Measurements from ENCODE around the gene FLNA. TPM values are rescaled to one million over a fixed set of nuclear protein-coding genes. Genes with fewer than 3 reads are reported as not detected.

Gene FLNA
- total and polyA plus RNA-seq, 2 donors (not counting 3 experiments of a cell fraction or from before 2014, with no cell fraction given), result 658 to 1,474 TPM

GRCh38 chrX:154323537-154323936 is 50.9 kb downstream of the FLNA start:
- H3K4me1 ChIP-seq (ENCODE audit: control insufficient read depth, extremely low read depth, insufficient read depth, low read length), result peaks cover 18% of the 10 kb centered on the region
- CTCF ChIA-PET, result interaction anchor here (1.4 kb wide), 1 partner anchor 13 kb away, joined by 3 read pairs; no protein-coding TSS in a partner anchor
- intact Hi-C loops (cut with micrococcal nuclease), result no loop called here
- H3K9me1 ChIP-seq (replicated peaks; ENCODE audit: control insufficient read depth, extremely low read depth, insufficient read depth, low read length), result no peaks in the 10 kb centered on the region
- no TSS peak for BruUV-seq (replicated peaks)
- no peaks in the 10 kb centered on the region for H3K27me3 ChIP-seq (ENCODE audit: control insufficient read depth in 2 of 2, insufficient read depth in 2 of 2, low read length in 2 of 2)
- H3K79me2 ChIP-seq (ENCODE audit: control insufficient read depth, insufficient read depth, low read length), result no peaks in the 10 kb centered on the region
- no peak overlapping the region for H3K27ac ChIP-seq (ENCODE audit: insufficient read depth, low read depth, low read length)
- H3K4me3 ChIP-seq (replicated peaks in 1 of 3; ENCODE audit: insufficient read depth in 1 of 3, low read depth in 1 of 3, low read length in 3 of 3), result no peak overlapping the region
- H2AFZ ChIP-seq (ENCODE audit: low read depth, low read length), result no peak overlapping the region
- FAIRE-seq (no peak), DNase-seq (ENCODE audit: low read depth, low spot score) (no peak)
- TF ChIP-seq EZH2 (IDR thresholded peaks at IDR 0.05; ENCODE audit: borderline replicate concordance, low read depth, low read length, severe bottlenecking), result no peak
- no peak for TF ChIP-seq MYC (IDR thresholded peaks at IDR 0.05; ENCODE audit: low read depth, low read length)
- no peak for TF ChIP-seq FOS (IDR thresholded peaks at IDR 0.05; ENCODE audit: borderline replicate concordance, insufficient read depth, low read length)
- TF ChIP-seq CTCF (IDR thresholded peaks at IDR 0.05; ENCODE audit: extremely low read depth in 1 of 2, insufficient read depth in 1 of 2, low read depth in 1 of 2, low read length in 2 of 2), result no peak
- no peaks in the 10 kb centered on the region for H4K20me1 ChIP-seq (replicated peaks; ENCODE audit: control insufficient read depth, extremely low read depth, insufficient read depth, low read length)
- H3K9me3 ChIP-seq (replicated peaks; ENCODE audit: control insufficient read depth, insufficient read depth, low read length), result no peaks in the 10 kb centered on the region
- H3K9ac ChIP-seq (replicated peaks; ENCODE audit: extremely low read depth, insufficient read depth, low read length), result no peak overlapping the region
- no peaks in the 10 kb centered on the region for H3K36me3 ChIP-seq (ENCODE audit: control insufficient read depth in 2 of 2, extremely low read depth in 1 of 2, insufficient read depth in 2 of 2, low read length in 2 of 2)
- no peak overlapping the region for H3K4me2 ChIP-seq (ENCODE audit: insufficient read depth, low read length)
- POLR2A ChIA-PET, result no interaction called here
- dilution Hi-C loops (cut with MboI; ENCODE audit: extremely low pct_ligation_motif_present, low sequenced_read_pairs), result no loop called here

- no peaks in the 10 kb centered on the region for H3K79me2 ChIP-seq (ENCODE audit: control insufficient read depth, insufficient read depth, low read length)
- H3K36me3 ChIP-seq (ENCODE audit: control insufficient read depth in 2 of 2, extremely low read depth in 1 of 2, insufficient read depth in 2 of 2, low read length in 2 of 2), result no peaks in the 10 kb centered on the region
- peaks cover 18% of the 10 kb centered on the region for H3K4me1 ChIP-seq (ENCODE audit: control insufficient read depth, extremely low read depth, insufficient read depth, low read length)
- H2AFZ ChIP-seq (ENCODE audit: low read depth, low read length), result no peak overlapping the region
- H3K9ac ChIP-seq (replicated peaks; ENCODE audit: extremely low read depth, insufficient read depth, low read length), result no peak overlapping the region
- FAIRE-seq (no peak), DNase-seq (ENCODE audit: low read depth, low spot score) (no peak)
- CTCF ChIA-PET, result no interaction called here
- no peaks in the 10 kb centered on the region for H4K20me1 ChIP-seq (replicated peaks; ENCODE audit: control insufficient read depth, extremely low read depth, insufficient read depth, low read length)
- BruUV-seq (replicated peaks), result no TSS peak
- intact Hi-C loops (cut with micrococcal nuclease), result no loop called here
- dilution Hi-C loops (cut with MboI; ENCODE audit: extremely low pct_ligation_motif_present, low sequenced_read_pairs), result no loop called here
- H3K27me3 ChIP-seq (ENCODE audit: control insufficient read depth in 2 of 2, insufficient read depth in 2 of 2, low read length in 2 of 2), result no peaks in the 10 kb centered on the region
- POLR2A ChIA-PET, result no interaction called here
- no peak overlapping the region for H3K4me2 ChIP-seq (ENCODE audit: insufficient read depth, low read length)
- H3K4me3 ChIP-seq (replicated peaks in 1 of 3; ENCODE audit: insufficient read depth in 1 of 3, low read depth in 1 of 3, low read length in 3 of 3), result no peak overlapping the region
- no peak overlapping the region for H3K27ac ChIP-seq (ENCODE audit: insufficient read depth, low read depth, low read length)
- no peak for TF ChIP-seq POLR2AphosphoS5 (IDR thresholded peaks at IDR 0.05; ENCODE audit: insufficient read depth, low read depth, low read length)
- TF ChIP-seq CTCF (IDR thresholded peaks at IDR 0.05; ENCODE audit: extremely low read depth in 1 of 2, insufficient read depth in 1 of 2, low read depth in 1 of 2, low read length in 2 of 2), result no peak
- no peak for TF ChIP-seq FOS (IDR thresholded peaks at IDR 0.05; ENCODE audit: borderline replicate concordance, insufficient read depth, low read length)
- no peak for TF ChIP-seq MAX (IDR thresholded peaks at IDR 0.05; ENCODE audit: insufficient read depth, insufficient read length)
- no peak for TF ChIP-seq EZH2 (IDR thresholded peaks at IDR 0.05; ENCODE audit: borderline replicate concordance, low read depth, low read length, severe bottlenecking)
- no peak for TF ChIP-seq JUN (IDR thresholded peaks at IDR 0.05; ENCODE audit: borderline replicate concordance, insufficient read depth, insufficient read length, low read depth)
- TF ChIP-seq MYC (IDR thresholded peaks at IDR 0.05; ENCODE audit: low read depth, low read length), result no peak
- no peak for TF ChIP-seq POLR2A (IDR thresholded peaks at IDR 0.05; ENCODE audit: low read depth, low read length)
- TF ChIP-seq GATA2 (IDR thresholded peaks at IDR 0.05; ENCODE audit: insufficient read depth, insufficient read length, low read depth, low read length), result no peak
- H3K9me3 ChIP-seq (replicated peaks; ENCODE audit: control insufficient read depth, insufficient read depth, low read length), result no peaks in the 10 kb centered on the region
- no peaks in the 10 kb centered on the region for H3K9me1 ChIP-seq (replicated peaks; ENCODE audit: control insufficient read depth, extremely low read depth, insufficient read depth, low read length)
Measured at GRCh38 chrX:154322890-154323289, 51.5 kb downstream of the FLNA start.
